AG04449 (cell line): ENCODE measurements around the gene SULF2.
A peak's percentile ranks its signal among the peaks of the same experiment; 100 is the strongest.

Experiments
- CTCF ChIA-PET: fragments of 350-600 bp; formaldehyde crosslinking; extraction: SDS; loops from one replicate; lab custom pipeline; 2021; ENCODE audit warnings: antibody characterized with exemption; lab: Yijun Ruan, JAX
- POLR2A ChIA-PET: fragments of 400-600, 350-600 bp; formaldehyde crosslinking; extraction: SDS; loops from one replicate; lab custom pipeline; 2020; ENCODE audit warnings: antibody characterized with exemption, inconsistent platforms; lab: Yijun Ruan, JAX
- DNase-seq: peaks from one replicate; pipeline ENCODE4 v3.0.0-alpha.2; 2010; ENCODE audit warnings: low read depth, low spot score
- H3K4me3 ChIP-seq: 2 replicates; pipeline ENCODE4 v1.5.1; 2011; ENCODE audit warnings: low read depth, mild to moderate bottlenecking, control low read depth, low read length
- CTCF ChIP-seq: IDR thresholded peaks from one replicate; pipeline ENCODE4 v1.5.1; 2011; ENCODE audit warnings: mild to moderate bottlenecking, moderate library complexity, low read length, control low read depth, inconsistent platforms; ENCODE audit not compliant: insufficient read depth; ENCODE audit errors: missing control alignments

Gene SULF2

GRCh38 chr20:47677635-47678453, 107.4 kb downstream of the SULF2 start:
- no peak for DNase-seq
- ChIA-PET POLR2A (interaction anchor here (0.7 kb wide), 1 partner anchor 169 kb away, joined by 3 read pairs; no protein-coding TSS in a partner anchor), CTCF (interaction anchor here (0.6 to 10.5 kb wide), 28 partner anchors 8 to 952 kb away, joined by 3 to 235 read pairs (median 4); no protein-coding TSS in a partner anchor)
- no peak overlapping the region for H3K4me3 ChIP-seq
- peak; percentile 83 for TF ChIP-seq CTCF

GRCh38 chr20:47676912-47677634, 108.2 kb downstream of the SULF2 start:
- no peak for DNase-seq
- TF ChIP-seq CTCF: no peak
- no peak overlapping the region for H3K4me3 ChIP-seq
- ChIA-PET POLR2A (interaction anchor here (0.7 kb wide), 1 partner anchor 169 kb away, joined by 3 read pairs; no protein-coding TSS in a partner anchor), CTCF (interaction anchor here (0.9 to 10.5 kb wide), 19 partner anchors 8 to 953 kb away, joined by 3 to 235 read pairs (median 4); no protein-coding TSS in a partner anchor)

- TF ChIP-seq CTCF: no peak
- no peak for DNase-seq
- ChIA-PET CTCF (interaction anchor here (0.8 to 10.5 kb wide), 8 partner anchors 11 to 952 kb away, joined by 3 to 235 read pairs (median 12); no protein-coding TSS in a partner anchor), POLR2A (no interaction called here)
- H3K4me3 ChIP-seq: no peak overlapping the region
These were observed 109.0 kb downstream of the SULF2 start for GRCh38 chr20:47676219-47676721.

- CTCF ChIA-PET: interaction anchor here (0.8 to 10.5 kb wide), 6 partner anchors 12 to 953 kb away, joined by 3 to 235 read pairs (median 9); no protein-coding TSS in a partner anchor
- no peak for DNase-seq
- POLR2A ChIA-PET: no interaction called here
These were observed 109.8 kb downstream of the SULF2 start for GRCh38 chr20:47675190-47676142.

More at GRCh38 chr20:47675190-47676142, 109.8 kb downstream of the SULF2 start:
- no peak overlapping the region for H3K4me3 ChIP-seq
- no peak for TF ChIP-seq CTCF
